Endothelial cell of umbilical vein (primary cell): Measurements from ENCODE around the gene PLEKHA7. TPM values are rescaled to one million over a fixed set of nuclear protein-coding genes. Genes with fewer than 3 reads are reported as not detected.
"Not testable (repeated sequence)": the region's sequence is repeated elsewhere in the genome, so short reads cannot be mapped to it uniquely, and the experiment has no call there.

Experiments
- BruUV-seq: library from RNA; stranded (reverse); fragments of 400-500 nt; replicated peaks from 2 replicates; lab custom pipeline; 2021; lab: Mats Ljungman, UMichigan
- CTCF ChIA-PET: fragments of 300-600, 350-600 bp; sonication (Branson Sonifier 250); formaldehyde crosslinking; loops from one replicate; lab custom pipeline; 2021; ENCODE audit warnings: antibody characterized with exemption, inconsistent platforms; lab: Charles Lee
- POLR2A ChIA-PET: fragments of 300-600, 350-600 bp; sonication (Branson Sonifier 250); formaldehyde crosslinking; loops from one replicate; lab custom pipeline; 2021; ENCODE audit warnings: antibody characterized with exemption, inconsistent platforms; lab: Charles Lee
- DNase-seq: peaks from one replicate; pipeline ENCODE4 v3.0.0-alpha.2; 2011; ENCODE audit warnings: low read depth, low spot score
- FAIRE-seq: peaks from 2 replicates; lab custom pipeline; 2011; peaks lifted over from hg19 to GRCh38; lab: Jason Lieb, UNC
- H2AFZ ChIP-seq: 2 replicates; pipeline ENCODE4 v1.6.0; 2012; ENCODE audit warnings: low read depth, low read length, control low read depth, inconsistent platforms
- H3K27ac ChIP-seq: 2 replicates; pipeline ENCODE4 v1.5.1; 2011; ENCODE audit warnings: low read depth, mild to moderate bottlenecking, control low read depth, low read length, moderate library complexity; ENCODE audit not compliant: insufficient read depth
- H3K27me3 ChIP-seq, 2 experiments: 2 replicates each; pipeline versions ENCODE4 v1.6.0 to v1.6.1; 2011; ENCODE audit warnings: low read length in 2 of 2, mixed read lengths in 1 of 2; ENCODE audit not compliant: control insufficient read depth in 2 of 2, insufficient read depth in 2 of 2
- H3K36me3 ChIP-seq, 2 experiments: 2 replicates in 1 of 2; 3 replicates in 1 of 2; pipeline ENCODE4 v1.5.1; 2011; ENCODE audit warnings: low read length in 2 of 2, mild to moderate bottlenecking in 1 of 2, moderate library complexity in 1 of 2; ENCODE audit not compliant: control insufficient read depth in 2 of 2, insufficient read depth in 2 of 2; ENCODE audit errors: extremely low read depth in 1 of 2
- H3K4me1 ChIP-seq: 3 replicates; pipeline ENCODE4 v1.5.1; 2011; ENCODE audit warnings: mild to moderate bottlenecking, low read length; ENCODE audit not compliant: control insufficient read depth, insufficient read depth; ENCODE audit errors: extremely low read depth
- H3K4me2 ChIP-seq: 2 replicates; pipeline ENCODE4 v1.6.1; 2011; ENCODE audit warnings: low read length, control low read depth, mixed read lengths; ENCODE audit not compliant: insufficient read depth
- H3K4me3 ChIP-seq, 3 experiments: fragments of 200-600 bp in 1 of 3; sonication (generic), shearing (Covaris generic) in 1 of 3; replicated peaks in 1 of 3; 2 replicates each; pipeline ENCODE4 v1.5.1; 2011 to 2016; ENCODE audit warnings: control low read depth in 3 of 3, low read length in 3 of 3, mild to moderate bottlenecking in 2 of 3, inconsistent platforms in 1 of 3, low read depth in 1 of 3, moderate library complexity in 1 of 3; ENCODE audit not compliant: insufficient read depth in 1 of 3
- H3K79me2 ChIP-seq: 2 replicates; pipeline ENCODE4 v1.6.0; 2012; ENCODE audit warnings: low read length, inconsistent platforms; ENCODE audit not compliant: control insufficient read depth, insufficient read depth
- H3K9ac ChIP-seq: replicated peaks from 2 replicates; pipeline ENCODE3; 2011; ENCODE audit warnings: low read length, control low read depth; ENCODE audit not compliant: insufficient read depth; ENCODE audit errors: extremely low read depth
- H3K9me1 ChIP-seq: replicated peaks from 3 replicates; pipeline ENCODE4 v1.6.0; 2011; ENCODE audit warnings: mild to moderate bottlenecking, low read length; ENCODE audit not compliant: control insufficient read depth, insufficient read depth; ENCODE audit errors: extremely low read depth
- H3K9me3 ChIP-seq: replicated peaks from 2 replicates; pipeline ENCODE4 v1.5.1; 2012; ENCODE audit warnings: low read length, inconsistent platforms; ENCODE audit not compliant: control insufficient read depth, insufficient read depth
- H4K20me1 ChIP-seq: replicated peaks from 2 replicates; pipeline ENCODE3; 2011; ENCODE audit warnings: mild to moderate bottlenecking, low read length; ENCODE audit not compliant: control insufficient read depth, insufficient read depth; ENCODE audit errors: extremely low read depth
- EZH2 ChIP-seq: IDR thresholded peaks from 2 replicates; pipeline ENCODE4 v1.6.1; 2012; ENCODE audit warnings: borderline replicate concordance, low read depth, mild to moderate bottlenecking, moderate library complexity, low read length, inconsistent platforms; ENCODE audit not compliant: severe bottlenecking
- FOS ChIP-seq: IDR thresholded peaks from 2 replicates; pipeline ENCODE4 v1.6.1; 2011; ENCODE audit warnings: mild to moderate bottlenecking, low read length, moderate library complexity, borderline replicate concordance; ENCODE audit not compliant: insufficient read depth
- GATA2 ChIP-seq: IDR thresholded peaks from 2 replicates; pipeline ENCODE4 v1.7.0; 2011; ENCODE audit warnings: low read depth, mild to moderate bottlenecking, moderate library complexity, mixed read lengths, low read length; ENCODE audit not compliant: insufficient read length, insufficient read depth
- JUN ChIP-seq: IDR thresholded peaks from 2 replicates; pipeline ENCODE4 v1.6.1; 2011; ENCODE audit warnings: borderline replicate concordance, low read depth; ENCODE audit not compliant: insufficient read length, insufficient read depth
- MAX ChIP-seq: IDR thresholded peaks from 2 replicates; pipeline ENCODE4 v1.6.1; 2011; ENCODE audit not compliant: insufficient read depth, insufficient read length
- MYC ChIP-seq: IDR thresholded peaks from one replicate; pipeline ENCODE4 v1.6.1; 2011; ENCODE audit warnings: mild to moderate bottlenecking, low read depth, low read length
- POLR2A ChIP-seq: IDR thresholded peaks from 2 replicates; pipeline ENCODE4 v1.6.1; 2012; ENCODE audit warnings: low read depth, mild to moderate bottlenecking, control low read depth, low read length
- dilution Hi-C: fragments of 300-500 bp; cut with MboI; formaldehyde crosslinking; loops from one replicate; pipeline ENCODE4 v1.15.0; 2019; ENCODE audit warnings: low sequenced_read_pairs; ENCODE audit not compliant: extremely low pct_ligation_motif_present
- intact Hi-C: fragments of 100-400 bp; cut with micrococcal nuclease; formaldehyde crosslinking; loops from one replicate; pipeline ENCODE4 v1.10.0; 2022
- polyA plus RNA-seq, 4 experiments: library from polyadenylated mRNA; depleted of rRNA in 3 of 4; stranded (reverse) in 3 of 4; unstranded in 1 of 4; fragments of >200 nt; gene quantifications; 2 replicates each; pipeline versions ENCODE4 v1.2.1 to v1.2.3, GENCODE V29; 2011 to 2012; ENCODE audit warnings: missing spikeins in 1 of 4
- total RNA-seq: library from RNA; stranded (reverse); gene quantifications from 2 replicates; pipeline ENCODE4 v1.2.3, GENCODE V29; 2021
- TF ChIP-seq, protein P1 (sequence below), 2 donors: IDR thresholded peaks; 1 replicate in 1 of 2; 2 replicates in 1 of 2; pipeline ENCODE4 v1.5.1; 2011; ENCODE audit warnings: low read length in 2 of 2, mild to moderate bottlenecking in 2 of 2, moderate library complexity in 2 of 2, control low read depth in 1 of 2, inconsistent platforms in 1 of 2, low read depth in 1 of 2; ENCODE audit not compliant: insufficient read depth in 1 of 2; ENCODE audit errors: extremely low read depth in 1 of 2

PLEKHA7 gene
- total and polyA plus RNA-seq, 2 donors (not counting 3 experiments of a cell fraction or from before 2014, with no cell fraction given): 1.7 to 3.8 TPM

DNA sequence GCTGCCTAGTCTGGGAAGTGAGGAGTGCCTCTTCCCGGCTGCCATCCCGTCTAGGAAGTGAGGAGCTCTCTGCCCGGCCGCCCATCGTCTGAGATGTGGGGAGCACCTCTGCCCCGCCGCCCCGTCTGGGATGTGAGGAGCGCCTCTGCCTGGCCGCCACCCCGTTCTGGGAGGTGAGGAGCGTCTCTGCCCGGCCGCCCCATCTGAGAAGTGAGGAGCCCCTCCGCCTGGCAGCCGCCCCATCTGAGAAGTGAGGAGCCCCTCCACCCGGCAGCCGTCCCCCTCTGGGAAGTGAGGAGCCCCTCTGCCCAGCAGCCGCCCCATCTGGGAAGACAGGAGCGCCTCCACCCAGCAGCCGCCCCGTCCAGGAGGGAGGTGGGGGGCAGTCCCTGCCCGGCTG lies 126.3 kb downstream of the PLEKHA7 start:
- intact Hi-C loops, H3K36me3 ChIP-seq, BruUV-seq, H3K27ac ChIP-seq, H3K27me3 ChIP-seq, DNase-seq, CTCF ChIA-PET, POLR2A ChIA-PET, H3K9me3 ChIP-seq, H3K9ac ChIP-seq, dilution Hi-C loops, FAIRE-seq, H3K4me3 ChIP-seq, H2AFZ ChIP-seq, H3K9me1 ChIP-seq, H3K79me2 ChIP-seq, H3K4me2 ChIP-seq, H3K4me1 ChIP-seq, H4K20me1 ChIP-seq: not testable (repeated sequence)

GRCh38 chr11:16883174-16883573 lies 131.0 kb downstream of the PLEKHA7 start:
- no peak overlapping the region for H3K4me2 ChIP-seq
- H3K79me2 ChIP-seq: no peaks in the 10 kb centered on the region
- TF ChIP-seq JUN (no peak), EZH2 (no peak), MYC (no peak), POLR2A (no peak), GATA2 (no peak), FOS (no peak), MAX (no peak)
- TF ChIP-seq, protein P1, sequence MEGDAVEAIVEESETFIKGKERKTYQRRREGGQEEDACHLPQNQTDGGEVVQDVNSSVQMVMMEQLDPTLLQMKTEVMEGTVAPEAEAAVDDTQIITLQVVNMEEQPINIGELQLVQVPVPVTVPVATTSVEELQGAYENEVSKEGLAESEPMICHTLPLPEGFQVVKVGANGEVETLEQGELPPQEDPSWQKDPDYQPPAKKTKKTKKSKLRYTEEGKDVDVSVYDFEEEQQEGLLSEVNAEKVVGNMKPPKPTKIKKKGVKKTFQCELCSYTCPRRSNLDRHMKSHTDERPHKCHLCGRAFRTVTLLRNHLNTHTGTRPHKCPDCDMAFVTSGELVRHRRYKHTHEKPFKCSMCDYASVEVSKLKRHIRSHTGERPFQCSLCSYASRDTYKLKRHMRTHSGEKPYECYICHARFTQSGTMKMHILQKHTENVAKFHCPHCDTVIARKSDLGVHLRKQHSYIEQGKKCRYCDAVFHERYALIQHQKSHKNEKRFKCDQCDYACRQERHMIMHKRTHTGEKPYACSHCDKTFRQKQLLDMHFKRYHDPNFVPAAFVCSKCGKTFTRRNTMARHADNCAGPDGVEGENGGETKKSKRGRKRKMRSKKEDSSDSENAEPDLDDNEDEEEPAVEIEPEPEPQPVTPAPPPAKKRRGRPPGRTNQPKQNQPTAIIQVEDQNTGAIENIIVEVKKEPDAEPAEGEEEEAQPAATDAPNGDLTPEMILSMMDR (IDR thresholded peaks at IDR 0.05; ENCODE audit: extremely low read depth in 1 of 2, insufficient read depth in 1 of 2, low read depth in 1 of 2, low read length in 2 of 2): no peak
- H3K27me3 ChIP-seq: peaks cover 0 to 4% of the 10 kb centered on the region in 2 experiments
- DNase-seq (peak; percentile 18), FAIRE-seq (peak; percentile 59)
- H3K27ac ChIP-seq: no peak overlapping the region
- intact Hi-C loops (loop anchor here (1.0 to 2.0 kb wide), 3 partner anchors 63 to 98 kb away; no protein-coding TSS in a partner anchor), dilution Hi-C loops (no loop called here)
- no peaks in the 10 kb centered on the region for H4K20me1 ChIP-seq
- no peaks in the 10 kb centered on the region for H3K9me3 ChIP-seq
- no peak overlapping the region for H3K4me3 ChIP-seq
- H3K4me1 ChIP-seq: peaks cover 3% of the 10 kb centered on the region
- BruUV-seq: no TSS peak
- no peaks in the 10 kb centered on the region for H3K9me1 ChIP-seq
- no peak overlapping the region for H3K9ac ChIP-seq
- ChIA-PET POLR2A (no interaction called here), CTCF (interaction anchor here (1.1 to 4.3 kb wide), 10 partner anchors 14 to 180 kb away, joined by 3 to 32 read pairs (median 5); no protein-coding TSS in a partner anchor)
- no peaks in the 10 kb centered on the region for H3K36me3 ChIP-seq
- H2AFZ ChIP-seq: no peak overlapping the region
